PC-3 (cell line): ENCODE measurements around the gene RYR2. TPM values are rescaled to one million over a fixed set of nuclear protein-coding genes. Genes with fewer than 3 reads are reported as not detected.

Source experiments
- ATAC-seq: fragments of 200-7000 bp; cut with Tn5 transposase; 2 replicates; pipeline ENCODE4 v1.9.1; 2020; ENCODE audit warnings: mild to moderate bottlenecking, moderate library complexity
- BruUV-seq: library from RNA; stranded (reverse); fragments of 400-500 nt; replicated peaks from 2 replicates; lab custom pipeline; 2021; lab: Mats Ljungman, UMichigan
- CTCF ChIA-PET: fragments of 300-600 bp; sonication (Branson Sonifier 250); formaldehyde crosslinking; loops from one replicate; lab custom pipeline; 2022; ENCODE audit warnings: antibody characterized with exemption; lab: Charles Lee
- POLR2A ChIA-PET: fragments of 300-600 bp; sonication (Branson Sonifier 250); formaldehyde crosslinking; loops from one replicate; lab custom pipeline; 2022; ENCODE audit warnings: antibody characterized with exemption; ENCODE audit not compliant: unreplicated experiment; lab: Charles Lee
- DNase-seq: peaks from one replicate; pipeline ENCODE4 v3.0.0-alpha.2; 2015
- H2AFZ ChIP-seq: fragments of 300-600 bp; sonication (generic); 2 replicates; pipeline ENCODE4 v1.6.0; 2016; ENCODE audit warnings: antibody characterized with exemption, low read length
- H3F3A ChIP-seq: fragments of 300-600 bp; sonication (generic); one replicate; pipeline ENCODE4 v1.6.0; 2017; ENCODE audit warnings: antibody characterized with exemption, low read length, control low read depth, mild to moderate bottlenecking; ENCODE audit not compliant: unreplicated experiment
- H3K27ac ChIP-seq: fragments of 300-600 bp; sonication (generic); 2 replicates; pipeline ENCODE4 v1.5.1; 2016; ENCODE audit warnings: mild to moderate bottlenecking, low read length
- H3K27me3 ChIP-seq: fragments of 300-600 bp; sonication (generic); 2 replicates; pipeline ENCODE4 v1.6.1; 2016; ENCODE audit warnings: low read length, mixed read lengths
- H3K36me3 ChIP-seq: fragments of 300-600 bp; sonication (generic); 2 replicates; pipeline ENCODE4 v1.6.1; 2016; ENCODE audit warnings: low read depth, mixed run types, low read length, mixed read lengths
- H3K4me1 ChIP-seq: fragments of 300-600 bp; sonication (generic); 2 replicates; pipeline ENCODE4 v1.5.1; 2016; ENCODE audit warnings: low read length; ENCODE audit not compliant: insufficient read depth
- H3K4me2 ChIP-seq: fragments of 300-600 bp; sonication (generic); 2 replicates; pipeline ENCODE4 v1.6.0; 2016; ENCODE audit warnings: low read length
- H3K4me3 ChIP-seq: fragments of 300-600 bp; sonication (generic); 2 replicates; pipeline ENCODE4 v1.5.1; 2016; ENCODE audit warnings: mild to moderate bottlenecking, low read length, mixed read lengths
- H3K79me2 ChIP-seq: fragments of 300-600 bp; sonication (generic); 2 replicates; pipeline ENCODE4 v1.6.1; 2017; ENCODE audit warnings: low read length, mixed read lengths
- H3K9ac ChIP-seq: fragments of 300-600 bp; sonication (generic); 2 replicates; pipeline ENCODE4 v1.6.0; 2016; ENCODE audit warnings: mild to moderate bottlenecking, low read length
- H3K9me2 ChIP-seq: fragments of 300-600 bp; sonication (generic); replicated peaks from 2 replicates; pipeline ENCODE4 v1.6.1; 2016; ENCODE audit warnings: mixed run types, low read length, mixed read lengths
- H3K9me3 ChIP-seq: fragments of 300-600 bp; sonication (generic); 2 replicates; pipeline ENCODE4 v1.6.1; 2016; ENCODE audit warnings: low read length, mixed read lengths
- H4K20me1 ChIP-seq: fragments of 300-600 bp; sonication (generic); 2 replicates; pipeline ENCODE4 v1.6.1; 2016; ENCODE audit warnings: low read length, mixed read lengths
- EZH2 ChIP-seq: fragments of 300-600 bp; sonication (generic); IDR thresholded peaks from one replicate; pipeline ENCODE4 v1.6.1; 2017; ENCODE audit warnings: antibody characterized with exemption, mild to moderate bottlenecking, low read length; ENCODE audit not compliant: unreplicated experiment
- EZH2phosphoT487 ChIP-seq: fragments of 300-600 bp; sonication (generic); IDR thresholded peaks from 2 replicates; pipeline ENCODE4 v1.6.1; 2018; ENCODE audit warnings: mild to moderate bottlenecking, antibody characterized with exemption, low read length, borderline replicate concordance
- intact Hi-C: fragments of 100-400 bp; cut with micrococcal nuclease; formaldehyde crosslinking; loops from 2 replicates; pipeline ENCODE4 v1.9.0; 2023
- total RNA-seq: library from RNA; depleted of rRNA; stranded (reverse); fragments of >200 nt; gene quantifications from 2 replicates; pipeline ENCODE4 v1.2.3, GENCODE V29; 2014
- TF ChIP-seq, protein P1 (sequence below): fragments of 300-600 bp; sonication (generic); conservative IDR thresholded peaks from 2 replicates; pipeline ENCODE4 v1.5.1; 2017; ENCODE audit warnings: antibody characterized with exemption, low read depth, mild to moderate bottlenecking, low read length

RYR2 gene
- total RNA-seq, 1 experiment from 2014 or later, result not detected

DNA sequence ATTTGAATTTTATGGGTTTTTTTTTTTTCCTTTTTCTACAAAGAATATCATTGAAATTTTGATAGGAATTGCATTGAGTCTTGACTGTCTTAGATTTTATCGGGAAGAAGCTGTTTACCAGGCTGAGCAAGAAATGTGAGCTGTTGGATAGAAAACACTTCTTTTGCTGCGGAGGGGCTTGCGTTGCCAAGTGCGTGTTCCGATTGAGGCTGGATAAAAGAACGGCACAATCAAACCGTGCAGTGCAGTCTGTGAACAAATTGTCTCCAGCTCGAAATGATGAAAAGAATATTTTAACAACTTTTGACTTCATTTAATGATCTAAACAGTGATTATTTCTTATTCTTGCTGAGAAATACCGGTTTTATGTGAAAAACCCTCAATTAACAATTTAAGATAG lies 149.4 kb downstream of the RYR2 start:
- CTCF ChIA-PET, result no interaction called here

DNA sequence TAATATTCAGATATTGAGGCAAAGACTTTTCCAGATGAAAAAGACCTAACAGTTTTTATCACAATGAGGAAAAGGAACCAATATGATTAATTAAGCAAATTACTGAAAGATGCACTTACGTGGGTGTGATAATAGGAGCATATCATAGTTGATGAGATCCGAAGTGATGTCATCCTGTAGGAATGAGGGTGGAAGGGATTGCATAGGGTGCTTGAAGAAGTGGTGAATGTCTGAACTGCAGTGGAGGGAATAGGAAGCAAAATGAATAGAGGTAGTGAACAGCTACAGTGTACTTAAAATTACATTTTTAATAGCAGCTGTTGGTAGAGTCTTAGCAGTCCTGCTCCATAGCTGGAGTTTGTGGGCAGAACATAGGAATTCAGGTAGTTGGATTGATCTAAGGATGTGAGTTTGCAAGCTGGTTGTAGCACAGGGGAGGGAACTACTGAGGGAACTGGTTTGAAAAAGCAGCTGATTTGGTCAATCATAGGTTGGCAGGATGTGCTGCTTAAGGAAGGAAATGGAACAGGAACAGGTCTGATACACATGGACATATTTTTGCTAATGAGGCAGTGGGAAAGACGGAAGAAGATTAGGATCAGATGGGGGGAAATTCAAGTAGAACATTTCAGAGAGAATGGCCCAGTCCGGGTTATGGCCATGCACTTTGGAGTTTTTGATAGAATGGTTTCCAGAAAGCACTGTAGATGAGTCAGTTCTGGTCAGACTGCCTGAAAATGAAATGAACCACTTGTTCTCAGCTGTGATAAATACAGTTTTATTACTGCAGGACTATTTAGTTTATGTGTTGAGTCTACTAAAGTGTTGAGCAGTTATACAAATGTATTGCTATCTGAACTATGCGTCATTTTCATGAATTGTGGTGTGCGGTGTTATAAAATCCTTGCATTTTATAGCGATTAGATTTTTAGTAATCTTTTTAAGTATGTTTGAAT lies 155.8 kb downstream of the RYR2 start:
- Histone ChIP-seq H3K9me2 (no peaks in the 10 kb centered on the region), H4K20me1 (no peaks in the 10 kb centered on the region), H3K9ac (no peak overlapping the region), H3K4me3 (no peak overlapping the region), H3F3A (no peaks in the 10 kb centered on the region), H3K27me3 (peaks cover 5% of the 10 kb centered on the region), H3K36me3 (no peaks in the 10 kb centered on the region), H3K79me2 (no peaks in the 10 kb centered on the region), H3K9me3 (no peaks in the 10 kb centered on the region), H3K4me2 (no peak overlapping the region), H3K27ac (no peak overlapping the region), H3K4me1 (no peaks in the 10 kb centered on the region), H2AFZ (no peak overlapping the region)
- no peak for DNase-seq
- CTCF ChIA-PET, result no interaction called here
- BruUV-seq, result no TSS peak
- intact Hi-C loops, result no loop called here
- ATAC-seq, result no peak
- POLR2A ChIA-PET, result no interaction called here
- TF ChIP-seq, protein P1, sequence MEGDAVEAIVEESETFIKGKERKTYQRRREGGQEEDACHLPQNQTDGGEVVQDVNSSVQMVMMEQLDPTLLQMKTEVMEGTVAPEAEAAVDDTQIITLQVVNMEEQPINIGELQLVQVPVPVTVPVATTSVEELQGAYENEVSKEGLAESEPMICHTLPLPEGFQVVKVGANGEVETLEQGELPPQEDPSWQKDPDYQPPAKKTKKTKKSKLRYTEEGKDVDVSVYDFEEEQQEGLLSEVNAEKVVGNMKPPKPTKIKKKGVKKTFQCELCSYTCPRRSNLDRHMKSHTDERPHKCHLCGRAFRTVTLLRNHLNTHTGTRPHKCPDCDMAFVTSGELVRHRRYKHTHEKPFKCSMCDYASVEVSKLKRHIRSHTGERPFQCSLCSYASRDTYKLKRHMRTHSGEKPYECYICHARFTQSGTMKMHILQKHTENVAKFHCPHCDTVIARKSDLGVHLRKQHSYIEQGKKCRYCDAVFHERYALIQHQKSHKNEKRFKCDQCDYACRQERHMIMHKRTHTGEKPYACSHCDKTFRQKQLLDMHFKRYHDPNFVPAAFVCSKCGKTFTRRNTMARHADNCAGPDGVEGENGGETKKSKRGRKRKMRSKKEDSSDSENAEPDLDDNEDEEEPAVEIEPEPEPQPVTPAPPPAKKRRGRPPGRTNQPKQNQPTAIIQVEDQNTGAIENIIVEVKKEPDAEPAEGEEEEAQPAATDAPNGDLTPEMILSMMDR, result no peak
- TF ChIP-seq EZH2 (no peak), EZH2phosphoT487 (no peak)

More for the DNA sequence above, 149.4 kb downstream of the RYR2 start:
- Histone ChIP-seq H3K9me3 (no peaks in the 10 kb centered on the region), H4K20me1 (no peaks in the 10 kb centered on the region), H3K79me2 (no peaks in the 10 kb centered on the region), H3K4me1 (no peaks in the 10 kb centered on the region), H3K4me2 (no peak overlapping the region), H3K27ac (no peak overlapping the region), H3K27me3 (peaks cover 5% of the 10 kb centered on the region), H3K4me3 (no peak overlapping the region), H3F3A (no peaks in the 10 kb centered on the region), H2AFZ (no peak overlapping the region), H3K9me2 (no peaks in the 10 kb centered on the region), H3K36me3 (no peaks in the 10 kb centered on the region), H3K9ac (no peak overlapping the region)
- BruUV-seq, result no TSS peak
- TF ChIP-seq EZH2phosphoT487 (no peak), EZH2 (no peak)
- TF ChIP-seq, protein P1, result no peak
- DNase-seq, result no peak
- intact Hi-C loops, result no loop called here
- ATAC-seq, result no peak
- POLR2A ChIA-PET, result no interaction called here

DNA sequence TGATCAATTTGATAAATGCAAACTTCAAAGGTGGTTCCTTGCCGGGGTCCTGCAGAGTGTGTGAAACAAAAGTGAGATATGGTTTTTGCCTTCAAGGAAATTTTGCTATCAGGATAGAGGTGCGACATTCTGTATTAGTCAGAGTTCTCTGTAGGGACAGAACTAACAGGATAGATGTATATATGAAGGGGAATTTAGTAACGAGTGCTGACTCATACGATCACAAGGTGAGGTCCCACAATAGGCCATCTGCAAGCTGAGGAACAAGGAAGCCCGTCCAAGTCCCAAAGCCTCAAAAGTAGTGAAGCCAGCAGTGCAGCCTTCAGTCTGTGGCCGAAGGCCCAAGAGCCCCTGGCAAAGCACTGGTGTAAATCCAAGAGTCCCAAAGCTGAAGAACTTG lies 157.0 kb downstream of the RYR2 start:
- DNase-seq (no peak), ATAC-seq (no peak)
- Histone ChIP-seq H4K20me1 (no peaks in the 10 kb centered on the region), H3K4me1 (no peaks in the 10 kb centered on the region), H3K27me3 (peaks cover 3% of the 10 kb centered on the region), H2AFZ (no peak overlapping the region), H3K9me2 (no peaks in the 10 kb centered on the region), H3K79me2 (no peaks in the 10 kb centered on the region), H3K4me3 (no peak overlapping the region), H3K9ac (no peak overlapping the region), H3K27ac (no peak overlapping the region), H3K4me2 (no peak overlapping the region), H3K36me3 (no peaks in the 10 kb centered on the region), H3F3A (no peaks in the 10 kb centered on the region), H3K9me3 (no peaks in the 10 kb centered on the region)
- TF ChIP-seq, protein P1, result no peak
- TF ChIP-seq EZH2, result no peak
- TF ChIP-seq EZH2phosphoT487, result no peak
- BruUV-seq, result no TSS peak
- intact Hi-C loops, result no loop called here
- CTCF ChIA-PET, result no interaction called here
- POLR2A ChIA-PET, result no interaction called here
